Fibroblast of lung (primary cell): ENCODE results near the gene NEUROD2. TPM values are rescaled to one million over a fixed set of nuclear protein-coding genes. Genes with fewer than 3 reads are reported as not detected.
"Not testable (repeated sequence)": the region's sequence is repeated elsewhere in the genome, so short reads cannot be mapped to it uniquely, and the experiment has no call there.

Experiments used
- DNase-seq, 2 donors: peaks; one replicate each; pipeline versions ENCODE4 v3.0.0 to v3.0.0-alpha.2; 2010; ENCODE audit warnings: low read depth in 2 of 2
- H2AFZ ChIP-seq: 2 replicates; pipeline ENCODE4 v1.5.1; 2012; ENCODE audit warnings: low read length, control low read depth, inconsistent platforms
- H3K27ac ChIP-seq: 2 replicates; pipeline ENCODE4 v1.5.1; 2011; ENCODE audit warnings: low read length, control low read depth; ENCODE audit not compliant: insufficient read depth
- H3K27me3 ChIP-seq: 2 replicates; pipeline ENCODE4 v1.5.1; 2011; ENCODE audit warnings: mild to moderate bottlenecking, low read length; ENCODE audit not compliant: control insufficient read depth, insufficient read depth
- H3K36me3 ChIP-seq: 2 replicates; pipeline ENCODE4 v1.5.1; 2011; ENCODE audit warnings: low read length; ENCODE audit not compliant: control insufficient read depth, insufficient read depth
- H3K4me1 ChIP-seq: 2 replicates; pipeline ENCODE4 v1.5.1; 2011; ENCODE audit warnings: low read length; ENCODE audit not compliant: control insufficient read depth, insufficient read depth; ENCODE audit errors: extremely low read depth
- H3K4me2 ChIP-seq: 2 replicates; pipeline ENCODE4 v1.5.1; 2011; ENCODE audit warnings: low read length, control low read depth; ENCODE audit not compliant: insufficient read depth; ENCODE audit errors: extremely low read depth
- H3K4me3 ChIP-seq, 4 experiments: fragments of 200-600 bp in 1 of 4; sonication (generic) in 1 of 4; replicated peaks in 1 of 4; 2 replicates each; pipeline ENCODE4 v1.5.1; 2011 to 2016; ENCODE audit warnings: low read length in 4 of 4, low read depth in 3 of 4, mild to moderate bottlenecking in 3 of 4, control low read depth in 2 of 4, inconsistent platforms in 1 of 4, mixed read lengths in 1 of 4; ENCODE audit not compliant: insufficient read depth in 1 of 4; ENCODE audit errors: control extremely low read depth in 1 of 4
- H3K79me2 ChIP-seq: 2 replicates; pipeline ENCODE4 v1.5.1; 2012; ENCODE audit warnings: mild to moderate bottlenecking, low read length, inconsistent platforms; ENCODE audit not compliant: control insufficient read depth, insufficient read depth
- H3K9ac ChIP-seq: 2 replicates; pipeline ENCODE4 v1.5.1; 2011; ENCODE audit warnings: mild to moderate bottlenecking, low read length, control low read depth; ENCODE audit not compliant: insufficient read depth
- H3K9me3 ChIP-seq: 2 replicates; pipeline ENCODE4 v1.5.1; 2012; ENCODE audit warnings: low read depth, low read length; ENCODE audit not compliant: control insufficient read depth, insufficient read depth
- H4K20me1 ChIP-seq: 2 replicates; pipeline ENCODE4 v1.5.1; 2011; ENCODE audit warnings: low read length; ENCODE audit not compliant: control insufficient read depth, insufficient read depth; ENCODE audit errors: extremely low read depth
- CTCF ChIP-seq, 2 donors: IDR thresholded peaks in 1 of 2; conservative IDR thresholded peaks in 1 of 2; 1 replicate in 1 of 2; 2 replicates in 1 of 2; pipeline ENCODE4 v1.5.1; 2011 to 2012; ENCODE audit warnings: low read length in 2 of 2, control low read depth in 1 of 2, inconsistent platforms in 1 of 2, low read depth in 1 of 2, mild to moderate bottlenecking in 1 of 2
- EZH2 ChIP-seq: IDR thresholded peaks from 2 replicates; pipeline ENCODE4 v1.5.1; 2012; ENCODE audit warnings: low read length, control low read depth, mild to moderate bottlenecking; ENCODE audit errors: missing control alignments
- polyA plus RNA-seq, 2 donors: library from polyadenylated mRNA; depleted of rRNA in 1 of 2; stranded (reverse) in 1 of 2; unstranded in 1 of 2; fragments of >200 nt; gene quantifications; 2 replicates each; pipeline ENCODE4 v1.2.1, GENCODE V29; 2011 to 2012; ENCODE audit warnings: missing spikeins in 1 of 2
- total RNA-seq: library from RNA; depleted of rRNA; stranded (reverse); fragments of >200 nt; gene quantifications from 2 replicates; pipeline ENCODE4 v1.2.1, GENCODE V29; 2014

NEUROD2 gene
- total and polyA plus RNA-seq, 2 donors (not counting 1 experiment from before 2014, with no cell fraction given) = not detected

- DNase-seq = no peak
- Histone ChIP-seq H3K79me2 (no peaks in the 10 kb centered on the region), H3K9ac (no peak overlapping the region), H3K9me3 (no peaks in the 10 kb centered on the region), H4K20me1 (no peaks in the 10 kb centered on the region), H3K4me1 (no peaks in the 10 kb centered on the region), H3K27me3 (peaks cover 46% of the 10 kb centered on the region), H3K36me3 (no peaks in the 10 kb centered on the region), H3K4me2 (no peak overlapping the region), H3K27ac (no peak overlapping the region), H3K4me3 (no peak overlapping the region), H2AFZ (no peak overlapping the region)
- TF ChIP-seq EZH2 (no peak), CTCF (conservative IDR thresholded peaks at IDR 0.05 in 1 of 2, IDR thresholded peaks at IDR 0.05 in 1 of 2; ENCODE audit: low read depth in 1 of 2, low read length in 2 of 2) (no peak)
Measured at GRCh38 chr17:39595294-39595693, 12.4 kb downstream of the NEUROD2 start.

- no peak for DNase-seq
- H3K9me3 ChIP-seq = no peaks in the 10 kb centered on the region
- peaks cover 27% of the 10 kb centered on the region for H3K27me3 ChIP-seq
- H3K36me3 ChIP-seq = no peaks in the 10 kb centered on the region
- H3K79me2 ChIP-seq = no peaks in the 10 kb centered on the region
- H3K27ac ChIP-seq = no peak overlapping the region
- TF ChIP-seq CTCF (conservative IDR thresholded peaks at IDR 0.05 in 1 of 2, IDR thresholded peaks at IDR 0.05 in 1 of 2; ENCODE audit: low read depth in 1 of 2, low read length in 2 of 2) (no peak), EZH2 (no peak)
- H3K4me3 ChIP-seq = no peak overlapping the region
- no peaks in the 10 kb centered on the region for H3K4me1 ChIP-seq
- H3K9ac ChIP-seq = no peak overlapping the region
- H2AFZ ChIP-seq = no peak overlapping the region
- H3K4me2 ChIP-seq = no peak overlapping the region
- no peaks in the 10 kb centered on the region for H4K20me1 ChIP-seq
Measured at GRCh38 chr17:39593371-39593770, 14.3 kb downstream of the NEUROD2 start.

- H3K36me3 ChIP-seq = no peaks in the 10 kb centered on the region
- DNase-seq = peak; percentile 30 to 55
- no peak overlapping the region for H3K4me3 ChIP-seq
- H3K9me3 ChIP-seq = no peaks in the 10 kb centered on the region
- H3K9ac ChIP-seq = no peak overlapping the region
- peaks cover 19% of the 10 kb centered on the region for H3K27me3 ChIP-seq
- H3K79me2 ChIP-seq = no peaks in the 10 kb centered on the region
- TF ChIP-seq CTCF (conservative IDR thresholded peaks at IDR 0.05 in 1 of 2, IDR thresholded peaks at IDR 0.05 in 1 of 2; ENCODE audit: low read depth in 1 of 2, low read length in 2 of 2) (no peak), EZH2 (no peak)
- no peak overlapping the region for H2AFZ ChIP-seq
- no peaks in the 10 kb centered on the region for H3K4me1 ChIP-seq
- no peaks in the 10 kb centered on the region for H4K20me1 ChIP-seq
- H3K27ac ChIP-seq = no peak overlapping the region
- no peak overlapping the region for H3K4me2 ChIP-seq
Measured at GRCh38 chr17:39591958-39592954, 15.5 kb downstream of the NEUROD2 start.

- H3K4me3 ChIP-seq, H3K36me3 ChIP-seq, DNase-seq, H3K27ac ChIP-seq, H3K9me3 ChIP-seq, H4K20me1 ChIP-seq, H3K4me1 ChIP-seq, H2AFZ ChIP-seq, H3K79me2 ChIP-seq, H3K9ac ChIP-seq, H3K27me3 ChIP-seq, H3K4me2 ChIP-seq: not testable (repeated sequence)
Measured at GRCh38 chr17:39590180-39590579, 17.5 kb downstream of the NEUROD2 start.
